ENCODE data around the gene AXL.

DNA sequence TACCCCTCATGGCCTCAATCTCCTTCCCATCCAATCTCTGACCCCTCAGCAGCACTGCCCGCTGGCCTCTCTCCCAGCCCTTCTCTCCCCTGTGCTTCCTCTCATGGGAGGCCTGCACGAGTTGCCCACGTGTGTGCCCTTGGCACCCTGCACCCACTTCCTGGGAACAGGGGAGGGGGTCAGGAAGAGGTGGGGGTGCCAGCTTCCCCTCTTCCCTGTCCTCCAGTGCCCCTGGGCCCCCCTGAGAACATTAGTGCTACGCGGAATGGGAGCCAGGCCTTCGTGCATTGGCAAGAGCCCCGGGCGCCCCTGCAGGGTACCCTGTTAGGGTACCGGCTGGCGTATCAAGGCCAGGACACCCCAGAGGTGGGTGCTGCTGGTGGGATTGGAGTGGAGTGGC is 19.2 kb downstream of the AXL start:
- TF ChIP-seq EZH2 (IDR thresholded peaks at IDR 0.05; ENCODE audit: insufficient read depth, poor library complexity, severe bottlenecking) = no peak
- no peak for TF ChIP-seq EZH2phosphoT487 (IDR thresholded peaks at IDR 0.05; ENCODE audit: insufficient read depth, low read depth)

All from GM23248 (cell line).